ENCODE data around the gene CYP2D6. TPM values are rescaled to one million over a fixed set of nuclear protein-coding genes. Genes with fewer than 3 reads are reported as not detected.

Gene CYP2D6
- total RNA-seq, 1 donor from 2014 or later: 0.26 TPM

- DNase-seq (ENCODE audit: low spot score): no peak
These were observed 44.6 kb downstream of the CYP2D6 start for GRCh38 chr22:42086051-42086450.

GRCh38 chr22:42084874-42085273, 45.7 kb downstream of the CYP2D6 start:
- DNase-seq (ENCODE audit: low spot score): no peak

GRCh38 chr22:42083119-42083518, 47.5 kb downstream of the CYP2D6 start:
- peak; percentile 26 for DNase-seq (ENCODE audit: low spot score)

- DNase-seq (ENCODE audit: low spot score): peak; percentile 39
These were observed 50.3 kb downstream of the CYP2D6 start for GRCh38 chr22:42080287-42080686.

GRCh38 chr22:42079319-42080251, 51.0 kb downstream of the CYP2D6 start, which contains the start of gene SMDT1:
Gene SMDT1 (plus strand): TSS chr22:42079700. CDS start chr22:42079769, 69 bp downstream.
- peak; percentile 99 for DNase-seq (ENCODE audit: low spot score)

- peak; percentile 89 for DNase-seq (ENCODE audit: low spot score)
These were observed 51.9 kb downstream of the CYP2D6 start for GRCh38 chr22:42078469-42079318.

- peak; percentile 86 for DNase-seq (ENCODE audit: low spot score)
These were observed 53.0 kb downstream of the CYP2D6 start for GRCh38 chr22:42077486-42078125.

GRCh38 chr22:42076764-42077485, 53.7 kb downstream of the CYP2D6 start:
- peak; percentile 53 for DNase-seq (ENCODE audit: low spot score)

Other genes with a start within 250 kb of the CYP2D6 start
- gene SHISA8, start 215.7 kb downstream of the CYP2D6 start, total RNA-seq: not detected
- 0.19 TPM for gene TNFRSF13C, start 204.0 kb downstream of the CYP2D6 start, total RNA-seq
- not detected for gene CENPM, start 183.7 kb downstream of the CYP2D6 start, total RNA-seq
- gene SEPTIN3, start 161.4 kb downstream of the CYP2D6 start, total RNA-seq: 0.55 TPM
- gene WBP2NL, start 132.0 kb downstream of the CYP2D6 start, total RNA-seq: 0.61 TPM
- 25.8 TPM for gene NAGA, start 60.0 kb downstream of the CYP2D6 start, total RNA-seq
- 11.0 TPM for gene PHETA2, start 56.6 kb downstream of the CYP2D6 start, total RNA-seq
- 69.3 TPM for gene SMDT1, start 51.1 kb downstream of the CYP2D6 start, total RNA-seq
- 55.8 TPM for gene NDUFA6, start 40.0 kb downstream of the CYP2D6 start, total RNA-seq
- gene TCF20, start 139.8 kb upstream of the CYP2D6 start, total RNA-seq: 25.2 TPM

Measured in mesenteric fat pad (tissue), 1 donor.